Fibroblast of skin of left quadriceps (primary cell): ENCODE data around the gene SLC10A7.
A peak's percentile ranks its signal among the peaks of the same experiment; 100 is the strongest.

ENCODE experiments used
- DNase-seq, 2 experiments: peaks; one replicate each; pipeline ENCODE4 v3.0.0-alpha.2; 2013; ENCODE audit warnings: low read depth in 2 of 2

SLC10A7 gene

DNA sequence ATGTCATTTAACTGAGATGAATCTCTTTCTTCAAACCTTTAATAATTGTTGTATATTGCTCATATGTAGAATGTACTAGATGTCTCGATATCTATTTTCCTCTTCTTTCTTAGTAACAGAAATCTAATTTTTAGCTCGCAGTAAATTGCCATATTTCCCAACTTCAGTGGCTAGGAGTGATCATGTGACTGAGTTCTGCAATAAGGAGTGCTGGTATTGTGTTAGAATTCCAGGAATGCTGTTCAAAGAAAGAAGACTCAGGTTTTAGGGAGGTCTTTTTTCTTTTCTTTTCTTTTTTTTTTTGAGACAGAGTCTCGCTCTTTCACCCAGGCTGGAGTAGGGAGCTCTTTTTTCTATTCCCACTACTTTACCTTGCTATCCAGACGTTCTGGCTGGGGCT lies 81.7 kb downstream of the SLC10A7 start:
- DNase-seq = no peak

DNA sequence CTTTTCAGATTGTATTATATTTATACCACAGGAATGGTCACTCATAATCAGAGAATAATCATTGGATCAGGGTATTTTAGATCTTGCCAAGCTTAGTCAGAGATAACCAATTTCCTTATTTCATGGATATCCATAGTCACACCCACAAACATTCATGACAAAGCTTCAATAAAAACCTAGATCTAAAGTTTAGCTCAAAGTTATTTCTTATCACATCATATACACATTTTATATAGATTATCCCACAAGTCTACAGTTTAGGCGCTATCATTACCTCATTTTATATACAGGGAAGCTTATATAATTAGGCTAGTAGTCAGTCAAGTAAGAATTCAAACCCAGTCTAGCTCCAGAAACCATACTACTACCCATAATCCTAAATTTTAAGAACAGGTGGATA lies 82.3 kb downstream of the SLC10A7 start:
- no peak for DNase-seq

- DNase-seq = no peak
These were observed 84.0 kb downstream of the SLC10A7 start for GRCh38 chr4:146437778-146438177.

DNA sequence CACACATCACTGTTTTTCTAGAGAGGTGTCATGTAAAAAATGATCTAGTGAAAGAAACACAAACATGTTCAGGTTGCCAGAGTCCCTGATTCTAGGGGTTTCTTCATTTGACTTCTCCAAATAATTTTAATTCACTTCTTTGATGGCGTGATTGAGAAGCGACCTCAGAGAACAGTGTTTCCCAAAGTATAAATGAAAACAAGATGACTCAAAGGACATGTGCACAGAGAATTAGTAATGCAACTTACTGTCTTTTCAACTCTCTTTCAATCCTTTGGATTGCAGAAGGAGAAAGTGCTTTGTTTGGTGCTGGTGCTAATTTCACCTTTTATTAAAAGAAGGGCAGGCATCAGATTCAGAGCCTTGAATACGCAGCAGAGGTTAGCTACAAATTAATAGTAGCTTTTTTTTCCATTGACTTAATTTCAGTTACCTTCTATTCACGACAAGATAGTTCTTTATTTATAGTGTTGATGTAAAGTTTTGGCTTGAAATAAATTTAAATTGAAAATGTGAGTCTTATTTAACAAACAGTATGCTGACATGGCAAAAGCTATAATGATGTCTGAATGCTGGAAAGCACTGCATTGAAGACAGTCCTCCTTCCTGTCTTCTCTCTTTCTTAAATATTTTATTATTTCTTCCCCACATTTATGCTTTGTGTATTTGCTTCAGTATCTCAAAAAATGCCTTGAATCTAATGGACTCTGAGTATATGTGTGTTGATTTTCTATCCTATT lies 85.1 kb downstream of the SLC10A7 start:
- DNase-seq = no peak

GRCh38 chr4:146435962-146436361 lies 85.8 kb downstream of the SLC10A7 start:
- no peak for DNase-seq

- no peak for DNase-seq
These were observed 89.7 kb downstream of the SLC10A7 start for GRCh38 chr4:146432065-146432464.

DNA sequence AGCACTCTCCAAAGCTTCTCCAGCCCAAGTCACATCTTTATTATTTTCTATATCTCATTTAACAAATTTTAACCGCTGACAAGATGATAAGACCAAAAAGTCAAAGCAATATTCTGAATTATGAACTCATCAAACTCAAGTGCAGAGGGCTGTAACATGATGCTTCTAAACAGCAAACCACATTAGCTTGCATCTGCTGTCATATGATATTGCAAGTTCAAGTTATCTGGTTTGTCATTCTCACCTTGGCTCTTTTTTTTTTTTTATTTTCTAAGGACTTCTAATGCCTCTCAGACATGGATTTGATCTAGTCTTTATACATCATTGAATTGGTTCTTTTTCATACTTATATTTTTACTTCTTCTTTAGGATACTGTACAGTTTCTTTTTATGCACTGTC lies 93.4 kb downstream of the SLC10A7 start:
- no peak for DNase-seq

- no peak for DNase-seq
These were observed 103.9 kb downstream of the SLC10A7 start for GRCh38 chr4:146417822-146418221.

- DNase-seq = no peak
These were observed 105.9 kb downstream of the SLC10A7 start for GRCh38 chr4:146415829-146416228.

- no peak for DNase-seq
These were observed 114.1 kb downstream of the SLC10A7 start for GRCh38 chr4:146407669-146408084.

DNA sequence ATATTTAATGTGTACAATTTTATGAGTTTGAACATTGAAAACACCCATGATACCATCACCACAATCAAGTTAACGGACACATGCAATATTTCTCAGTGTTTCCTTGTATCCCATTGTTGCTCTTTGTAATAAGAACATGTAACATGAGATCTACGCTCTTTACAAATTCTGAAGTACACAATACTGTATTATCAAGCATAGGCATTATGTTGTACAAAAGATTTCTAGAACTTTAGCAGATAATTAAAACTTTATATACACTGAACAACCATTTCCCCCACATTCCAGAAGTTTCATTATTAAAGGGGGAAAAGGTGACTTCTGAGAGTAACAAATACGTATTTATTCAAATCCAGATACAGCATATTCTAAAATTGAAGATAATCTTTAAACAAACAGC lies 114.5 kb downstream of the SLC10A7 start:
- DNase-seq = no peak

- no peak for DNase-seq
These were observed 120.5 kb downstream of the SLC10A7 start for GRCh38 chr4:146401274-146401673.

DNA sequence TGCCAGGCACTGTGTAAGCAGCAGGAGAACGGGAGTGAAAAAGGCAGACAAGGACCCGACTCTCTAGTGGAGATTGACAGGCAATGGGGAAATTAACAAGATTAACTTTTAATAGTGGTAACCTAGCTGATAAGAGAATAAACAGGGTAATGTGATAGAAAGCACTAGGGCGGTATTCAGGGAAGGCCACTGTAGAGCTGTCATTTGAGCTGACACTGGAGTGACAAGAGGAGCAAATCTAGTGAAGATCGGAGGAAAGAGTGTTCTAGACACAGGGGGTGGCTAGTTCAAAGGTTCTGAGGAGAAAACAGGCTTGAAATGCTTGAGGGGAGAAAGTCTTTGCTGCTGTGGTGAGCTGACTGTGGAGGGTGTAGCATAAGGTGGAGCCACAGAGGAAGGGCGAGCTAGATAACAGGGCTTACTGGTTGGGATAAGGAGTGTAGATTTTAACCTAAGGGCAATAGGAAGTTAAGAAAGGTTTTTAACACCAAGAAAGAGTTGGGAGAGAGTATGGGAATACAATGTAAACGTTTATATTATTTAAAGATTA lies 122.8 kb downstream of the SLC10A7 start:
- no peak for DNase-seq

DNA sequence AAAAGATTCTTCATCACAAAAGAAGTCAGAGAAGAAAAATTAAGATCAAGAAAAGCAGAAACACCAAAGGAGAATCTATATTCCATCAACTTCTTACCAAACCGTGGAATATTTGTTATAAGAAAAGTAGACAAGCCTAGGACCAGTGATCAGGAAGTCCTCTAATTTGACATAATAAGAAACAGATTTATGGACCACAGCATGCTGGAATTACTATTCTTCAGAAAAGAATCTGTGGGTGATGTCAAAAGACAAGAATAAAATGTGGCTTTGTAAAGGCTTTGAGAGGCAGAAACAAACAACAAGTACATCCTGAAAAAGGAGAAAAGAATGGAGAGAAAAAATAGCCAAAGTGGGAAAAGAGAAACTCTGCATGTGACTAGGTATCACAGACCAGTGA lies 123.3 kb downstream of the SLC10A7 start:
- peak; percentile 17 to 24 for DNase-seq

DNA sequence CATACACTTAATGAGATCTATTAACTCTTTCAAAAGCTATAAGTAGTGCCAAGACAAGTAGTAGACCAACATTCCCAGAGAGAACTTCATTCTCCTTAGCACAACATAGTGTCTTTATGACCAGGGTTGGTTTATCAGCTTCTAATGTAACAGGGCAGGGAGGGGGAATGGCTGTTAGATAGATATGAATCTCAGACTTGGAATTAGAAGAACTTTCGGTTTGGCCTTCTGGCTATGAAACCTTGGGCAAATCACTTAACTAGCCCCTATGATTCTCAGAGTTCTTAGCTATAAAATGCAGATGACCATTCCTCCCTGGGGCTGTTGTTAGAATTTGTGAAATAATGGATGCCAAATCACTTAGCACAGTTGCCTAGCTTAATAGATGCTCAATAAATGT lies 132.2 kb downstream of the SLC10A7 start:
- no peak for DNase-seq

DNA sequence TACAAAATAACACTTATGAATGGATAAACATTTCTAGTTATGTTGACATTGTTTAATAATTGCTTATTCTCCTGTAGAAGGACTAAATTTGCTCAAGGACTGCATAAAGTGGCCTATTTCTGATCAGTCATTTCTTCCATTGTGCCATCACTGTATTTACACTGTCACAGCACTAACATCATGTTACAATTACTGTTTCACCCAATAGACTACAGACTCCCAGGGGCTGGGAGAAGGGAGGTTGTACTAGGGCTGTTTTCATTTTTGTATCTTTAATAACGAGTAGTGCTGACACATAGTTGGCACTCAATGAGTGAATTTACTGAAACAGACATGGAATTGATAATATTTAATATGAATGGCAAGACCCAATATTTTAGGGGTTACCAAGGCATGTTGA lies 139.5 kb downstream of the SLC10A7 start:
- DNase-seq = no peak

DNA sequence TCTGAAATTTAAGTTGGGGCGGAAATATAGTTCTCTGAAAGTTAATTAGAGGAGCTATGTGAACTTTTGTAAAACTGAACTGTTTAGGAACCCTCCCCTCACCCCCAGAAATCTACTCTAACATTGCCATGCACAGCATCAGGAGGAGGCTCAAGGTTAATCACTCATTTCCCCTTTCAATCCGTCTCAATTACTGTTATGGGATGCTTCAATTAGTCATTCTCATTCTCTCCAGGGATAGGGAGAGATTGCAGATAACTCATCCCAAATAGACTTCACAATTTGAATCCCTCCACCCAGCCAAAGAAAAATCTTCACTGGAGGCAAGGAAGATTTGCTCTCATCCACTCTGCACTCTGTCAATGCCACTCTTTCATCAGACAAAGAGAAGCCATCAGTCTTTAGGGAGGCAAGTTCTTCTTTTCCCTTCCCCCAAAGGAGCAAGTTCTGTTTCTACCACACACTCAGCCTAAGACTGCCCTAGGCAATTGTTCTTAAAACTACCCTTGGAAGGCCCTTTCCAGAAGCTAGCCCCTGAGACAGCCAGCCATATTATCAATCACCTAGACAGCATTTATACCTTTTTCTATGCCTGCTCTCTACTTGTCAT lies 140.4 kb downstream of the SLC10A7 start:
- no peak for DNase-seq

GRCh38 chr4:146379744-146380143 lies 142.0 kb downstream of the SLC10A7 start:
- no peak for DNase-seq

GRCh38 chr4:146371812-146372211 lies 149.9 kb downstream of the SLC10A7 start:
- no peak for DNase-seq

DNA sequence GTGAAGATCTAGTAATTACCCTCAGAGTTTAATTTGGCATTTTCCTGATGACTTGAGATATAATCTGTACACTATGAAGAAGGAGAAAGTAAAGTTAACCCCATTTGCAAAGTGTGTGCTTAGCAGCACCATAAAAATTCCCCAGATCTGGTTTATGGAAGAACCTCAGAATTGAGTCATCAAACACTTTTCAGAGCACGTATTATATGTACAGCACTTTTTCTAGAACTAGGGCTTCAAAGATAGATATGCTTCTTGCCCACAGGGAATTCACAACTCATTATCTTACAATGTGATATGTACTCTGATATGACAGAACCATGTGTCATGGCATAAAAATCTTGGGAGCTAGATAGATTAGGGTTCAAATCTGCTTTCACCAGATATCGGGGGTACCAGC lies 150.9 kb downstream of the SLC10A7 start:
- DNase-seq = no peak

DNA sequence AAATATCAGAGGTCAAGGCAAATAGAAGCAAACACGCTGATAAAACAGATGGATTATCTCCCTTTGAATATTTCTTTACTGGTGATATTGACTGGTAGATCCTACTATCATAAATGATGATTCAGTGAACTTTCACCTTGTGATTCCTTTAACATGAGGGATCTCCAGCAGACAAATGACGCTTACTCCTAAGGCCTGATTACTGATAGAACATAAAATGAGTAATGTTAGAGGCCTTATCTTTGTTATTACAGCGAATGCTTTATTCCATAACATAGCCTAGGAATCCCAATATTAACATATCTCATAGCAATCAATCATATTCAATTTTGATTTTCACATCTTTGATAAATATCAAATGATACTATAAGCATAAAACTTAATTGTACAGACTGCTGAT lies 152.3 kb downstream of the SLC10A7 start:
- no peak for DNase-seq

DNA sequence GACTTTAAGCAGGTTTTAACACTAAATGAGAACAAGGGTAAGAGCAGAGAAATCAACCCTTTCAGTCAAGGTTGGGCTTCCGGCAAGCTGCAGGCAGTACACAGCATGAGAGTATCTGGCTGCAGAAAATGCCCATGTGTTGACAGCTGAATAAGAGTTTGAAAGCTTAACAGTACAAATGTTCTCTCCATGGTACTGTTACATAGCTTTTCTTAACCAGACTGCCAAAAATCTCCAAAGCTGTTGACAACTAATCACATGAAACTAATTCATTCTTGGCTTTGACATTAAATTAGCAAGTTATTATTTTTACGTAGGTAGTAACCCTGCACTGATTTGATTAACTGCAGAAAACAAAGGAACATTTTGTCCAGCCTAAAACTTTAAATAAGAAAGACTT lies 153.5 kb downstream of the SLC10A7 start:
- no peak for DNase-seq

GRCh38 chr4:146367347-146367746 lies 154.4 kb downstream of the SLC10A7 start:
- DNase-seq = no peak
